Nephron (organoid): ENCODE measurements around the gene LIMS1.
"Not testable (repeated sequence)": the region's sequence is repeated elsewhere in the genome, so short reads cannot be mapped to it uniquely, and the experiment has no call there.

Experiments used
- H3K27ac Mint-ChIP-seq, 3 experiments: 2 replicates each; pipeline ENCODE4 v1.8.0; 2020; ENCODE audit warnings: mixed read lengths in 3 of 3, mild to moderate bottlenecking in 2 of 3, moderate library complexity in 1 of 3
- H3K27me3 Mint-ChIP-seq: 2 replicates; pipeline ENCODE4 v1.8.0; 2021; ENCODE audit warnings: low read depth, mild to moderate bottlenecking, moderate library complexity, mixed read lengths
- H3K36me3 Mint-ChIP-seq: 2 replicates; pipeline ENCODE4 v1.8.0; 2020; ENCODE audit warnings: low read depth, mixed read lengths
- H3K4me1 Mint-ChIP-seq: 2 replicates; pipeline ENCODE4 v1.8.0; 2020; ENCODE audit warnings: mixed read lengths
- H3K4me3 Mint-ChIP-seq, 3 experiments: 2 replicates each; pipeline ENCODE4 v1.8.0; 2020; ENCODE audit warnings: mild to moderate bottlenecking in 3 of 3, mixed read lengths in 3 of 3, moderate library complexity in 2 of 3
- H3K9me3 Mint-ChIP-seq: 2 replicates; pipeline ENCODE4 v1.8.0; 2020; ENCODE audit warnings: mixed read lengths
- CTCF ChIP-seq, 3 experiments: fragments of 200-600 bp; sonication (generic); IDR thresholded peaks; one replicate each; pipeline ENCODE4 v1.5.0; 2021; ENCODE audit warnings: antibody characterized with exemption in 3 of 3; ENCODE audit not compliant: unreplicated experiment in 3 of 3

Gene LIMS1

GRCh38 chr2:108524688-108525087 is 9.6 kb upstream of the LIMS1 start:
- not testable (repeated sequence) for H3K9me3 Mint-ChIP-seq, H3K27me3 Mint-ChIP-seq, H3K4me3 Mint-ChIP-seq, H3K27ac Mint-ChIP-seq, H3K36me3 Mint-ChIP-seq, H3K4me1 Mint-ChIP-seq

- H3K27ac Mint-ChIP-seq, H3K4me1 Mint-ChIP-seq, H3K4me3 Mint-ChIP-seq, H3K27me3 Mint-ChIP-seq, H3K36me3 Mint-ChIP-seq, H3K9me3 Mint-ChIP-seq: not testable (repeated sequence)
Observed at GRCh38 chr2:108525258-108525657, 9.0 kb upstream of the LIMS1 start.

DNA sequence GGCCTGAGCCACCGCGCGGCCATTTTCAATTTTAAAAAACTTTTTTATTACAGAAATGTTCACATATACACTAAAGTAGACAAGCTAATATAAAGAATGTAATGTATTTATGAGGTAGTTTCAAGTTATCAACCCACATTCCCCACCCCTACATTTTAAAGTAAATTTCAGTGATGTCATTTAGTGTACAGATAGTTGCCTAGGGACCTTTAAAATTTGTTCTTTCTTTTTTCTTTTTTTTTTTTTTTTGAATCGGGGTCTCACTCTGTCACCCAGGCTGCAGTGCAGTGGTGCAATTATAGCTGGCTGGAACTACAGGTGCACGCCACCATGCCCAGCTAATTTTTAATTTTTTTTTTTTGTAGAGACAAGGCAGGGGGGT is 2.6 kb upstream of the LIMS1 start:
- Mint-ChIP-seq H3K9me3 (no peaks in the 10 kb centered on the region), H3K36me3 (no peaks in the 10 kb centered on the region), H3K27ac (no peak overlapping the region), H3K4me3 (peak overlapping the region in 1 of 3 experiments; percentile 27), H3K27me3 (no peaks in the 10 kb centered on the region), H3K4me1 (peaks cover 14% of the 10 kb centered on the region)
- no peak for TF ChIP-seq CTCF (IDR thresholded peaks at IDR 0.05; ENCODE audit: unreplicated experiment in 3 of 3)

DNA sequence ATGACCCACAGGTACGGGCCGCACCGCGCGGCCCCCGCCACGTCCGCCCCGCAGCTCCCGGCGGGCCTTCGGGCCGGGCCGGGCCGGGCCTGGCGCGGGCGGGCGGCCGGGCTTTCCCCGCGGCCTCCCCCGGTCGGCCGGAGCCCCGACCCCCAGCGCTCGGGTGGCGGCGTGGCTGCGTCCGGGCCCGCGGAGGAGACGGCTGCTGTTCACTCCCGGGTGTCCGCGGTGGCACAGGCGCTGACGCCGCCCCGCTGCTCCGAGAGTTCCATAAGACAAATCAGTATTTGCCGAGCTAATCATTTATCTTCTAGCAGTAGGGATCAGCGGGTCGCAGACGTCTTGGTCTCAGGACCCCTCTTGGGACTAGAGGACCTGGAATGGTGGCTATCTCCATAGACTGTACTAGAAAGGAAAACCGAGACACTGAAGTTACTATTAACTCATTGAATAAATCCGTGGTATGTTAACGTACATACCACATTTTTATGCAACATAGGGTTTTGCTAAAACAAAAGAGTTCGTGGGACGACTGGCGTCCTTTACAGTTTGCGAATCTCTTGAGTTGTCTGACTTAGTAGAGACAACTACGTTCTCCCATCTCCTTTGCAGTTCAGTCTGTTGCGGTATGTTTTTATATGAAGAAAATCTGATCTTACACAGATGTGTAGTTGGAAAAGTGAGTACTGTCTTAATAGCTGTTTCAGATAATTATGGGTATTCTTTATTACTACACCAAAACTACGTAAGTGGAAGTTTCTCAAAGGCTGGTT is 500 bp downstream of the LIMS1 start:
- peaks cover 29% of the 10 kb centered on the region for H3K4me1 Mint-ChIP-seq
- no peaks in the 10 kb centered on the region for H3K9me3 Mint-ChIP-seq
- peak overlapping the region; percentile 94 to 98 (median 98) for H3K4me3 Mint-ChIP-seq
- H3K27me3 Mint-ChIP-seq, result no peaks in the 10 kb centered on the region
- TF ChIP-seq CTCF (IDR thresholded peaks at IDR 0.05; ENCODE audit: unreplicated experiment in 3 of 3), result no peak
- H3K36me3 Mint-ChIP-seq, result peaks cover 5% of the 10 kb centered on the region
- H3K27ac Mint-ChIP-seq, result peak overlapping the region; percentile 85 to 99 (median 98)

GRCh38 chr2:108535357-108535631 is 1.0 kb downstream of the LIMS1 start:
- Mint-ChIP-seq H3K4me3 (peak overlapping the region; percentile 94 to 98 (median 98)), H3K27me3 (no peaks in the 10 kb centered on the region), H3K36me3 (peaks cover 5% of the 10 kb centered on the region), H3K9me3 (no peaks in the 10 kb centered on the region), H3K27ac (peak overlapping the region; percentile 85 to 99 (median 98)), H3K4me1 (peaks cover 31% of the 10 kb centered on the region)
- TF ChIP-seq CTCF (IDR thresholded peaks at IDR 0.05; ENCODE audit: unreplicated experiment in 3 of 3), result no peak

GRCh38 chr2:108536133-108536780 is 2.0 kb downstream of the LIMS1 start:
- no peaks in the 10 kb centered on the region for H3K9me3 Mint-ChIP-seq
- no peak for TF ChIP-seq CTCF (IDR thresholded peaks at IDR 0.05; ENCODE audit: unreplicated experiment in 3 of 3)
- H3K27ac Mint-ChIP-seq, result peak overlapping the region in 2 of 3 experiments; percentile 59 to 85
- H3K27me3 Mint-ChIP-seq, result no peaks in the 10 kb centered on the region
- peaks cover 5% of the 10 kb centered on the region for H3K36me3 Mint-ChIP-seq
- H3K4me3 Mint-ChIP-seq, result peak overlapping the region; percentile 94 to 98 (median 98)
- H3K4me1 Mint-ChIP-seq, result peaks cover 37% of the 10 kb centered on the region

DNA sequence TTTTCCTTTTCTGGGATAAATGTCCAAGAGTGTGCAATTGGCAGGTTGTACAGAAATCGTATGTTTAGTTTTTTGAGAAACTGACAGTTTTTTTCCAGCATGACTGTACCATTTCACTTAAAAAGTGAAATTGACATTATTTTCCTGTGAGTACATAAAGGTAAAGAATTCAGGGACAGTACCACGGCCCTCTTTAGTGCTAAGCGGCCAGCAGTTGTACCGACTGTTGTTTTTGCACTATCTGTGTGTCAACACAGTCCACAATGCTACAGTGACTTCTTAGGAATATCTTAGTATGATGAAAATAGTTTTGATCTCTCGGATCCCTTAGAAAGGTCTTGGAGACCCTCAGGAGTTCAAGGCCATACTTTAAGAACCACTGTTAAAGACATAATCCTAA is 2.6 kb downstream of the LIMS1 start:
- H3K27me3 Mint-ChIP-seq, result no peaks in the 10 kb centered on the region
- H3K27ac Mint-ChIP-seq, result no peak overlapping the region
- H3K36me3 Mint-ChIP-seq, result peaks cover 5% of the 10 kb centered on the region
- H3K4me1 Mint-ChIP-seq, result peaks cover 44% of the 10 kb centered on the region
- no peak for TF ChIP-seq CTCF (IDR thresholded peaks at IDR 0.05; ENCODE audit: unreplicated experiment in 3 of 3)
- no peaks in the 10 kb centered on the region for H3K9me3 Mint-ChIP-seq
- H3K4me3 Mint-ChIP-seq, result peak overlapping the region; percentile 94 to 98 (median 98)
